IPS DF 6.9 (cell line): ENCODE data around the gene MATK.

Experiments
- DNase-seq: peaks from one replicate; pipeline ENCODE4 v3.0.0-alpha.2; 2013; ENCODE audit warnings: low read depth, low spot score
- H3K27ac ChIP-seq: one replicate; pipeline ENCODE4 v1.5.1; 2013; ENCODE audit warnings: low read length, control low read depth
- H3K27me3 ChIP-seq: 2 replicates; pipeline ENCODE4 v1.6.1; 2013; ENCODE audit warnings: mild to moderate bottlenecking, low read length; ENCODE audit not compliant: control insufficient read depth, insufficient read depth
- H3K36me3 ChIP-seq: 2 replicates; pipeline ENCODE4 v1.6.1; 2013; ENCODE audit warnings: low read length; ENCODE audit not compliant: control insufficient read depth, insufficient read depth
- H3K4me1 ChIP-seq: 2 replicates; pipeline ENCODE4 v1.6.1; 2013; ENCODE audit warnings: low read length; ENCODE audit not compliant: control insufficient read depth, insufficient read depth
- H3K4me3 ChIP-seq: 2 replicates; pipeline ENCODE4 v1.5.1; 2013; ENCODE audit warnings: mild to moderate bottlenecking, low read length
- H3K9me3 ChIP-seq: 2 replicates; pipeline ENCODE4 v1.6.1; 2013; ENCODE audit warnings: low read length, inconsistent platforms; ENCODE audit not compliant: control insufficient read depth, insufficient read depth
- WGBS: extraction: QIAGEN DNeasy Blood & Tissue Kit; methylation state at CpG from one replicate; pipeline ENCODE4 v1.1.7; 2013; ENCODE audit warnings: mixed read lengths, missing lambda C conversion rate; ENCODE audit not compliant: insufficient read length, insufficient coverage; 5-methylcytosine and 5-hydroxymethylcytosine counted together

Gene MATK, protein sequence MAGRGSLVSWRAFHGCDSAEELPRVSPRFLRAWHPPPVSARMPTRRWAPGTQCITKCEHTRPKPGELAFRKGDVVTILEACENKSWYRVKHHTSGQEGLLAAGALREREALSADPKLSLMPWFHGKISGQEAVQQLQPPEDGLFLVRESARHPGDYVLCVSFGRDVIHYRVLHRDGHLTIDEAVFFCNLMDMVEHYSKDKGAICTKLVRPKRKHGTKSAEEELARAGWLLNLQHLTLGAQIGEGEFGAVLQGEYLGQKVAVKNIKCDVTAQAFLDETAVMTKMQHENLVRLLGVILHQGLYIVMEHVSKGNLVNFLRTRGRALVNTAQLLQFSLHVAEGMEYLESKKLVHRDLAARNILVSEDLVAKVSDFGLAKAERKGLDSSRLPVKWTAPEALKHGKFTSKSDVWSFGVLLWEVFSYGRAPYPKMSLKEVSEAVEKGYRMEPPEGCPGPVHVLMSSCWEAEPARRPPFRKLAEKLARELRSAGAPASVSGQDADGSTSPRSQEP

DNA sequence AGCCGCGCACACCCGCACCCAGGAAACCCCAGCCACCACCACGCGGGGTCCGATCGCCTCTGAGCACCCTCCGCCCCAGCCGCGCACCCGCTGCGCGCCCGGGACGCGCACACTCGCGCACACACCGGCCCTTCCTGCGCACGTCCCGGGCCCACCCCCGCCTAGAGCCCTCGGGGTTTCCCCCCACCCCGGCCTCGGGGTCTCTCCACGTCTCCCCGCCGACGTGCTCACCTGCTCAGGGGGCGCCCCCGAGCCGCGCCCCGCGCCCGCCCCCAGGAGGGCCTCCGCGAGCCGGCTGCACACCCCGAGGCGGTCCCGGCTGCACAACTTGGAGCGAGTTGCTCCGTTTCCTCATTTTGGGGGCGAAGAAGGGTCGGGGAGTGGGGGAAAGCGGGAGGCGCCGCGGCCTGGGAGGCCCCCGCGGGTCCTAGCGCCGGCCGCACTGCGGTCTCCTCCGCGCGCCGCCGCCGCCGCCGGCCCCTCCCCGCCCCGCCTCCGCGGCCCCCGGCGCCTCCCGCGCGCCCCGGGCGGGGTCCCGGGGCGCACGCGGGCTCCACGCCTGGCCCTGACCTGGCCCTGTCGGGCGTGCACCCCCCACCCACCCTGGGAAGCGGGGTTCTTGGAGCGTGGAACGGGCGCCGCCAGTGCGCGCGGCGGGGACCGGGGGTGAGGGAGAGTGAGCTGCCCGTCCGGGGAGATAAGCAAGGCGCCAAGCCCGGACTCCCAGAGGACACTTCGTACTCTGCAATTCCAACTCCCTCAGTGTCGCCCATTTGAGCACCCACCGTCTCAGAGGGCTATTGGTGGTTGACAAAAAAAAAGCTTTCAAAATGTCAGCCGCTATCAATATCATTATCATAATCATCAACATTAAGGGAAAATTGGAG lies at the start of gene MATK:
Gene MATK, minus strand, starts transcription at position 444 of the 887 bp plus-strand sequence. CDS start 1,246 bp downstream, outside the sequence.
- WGBS = no CpG with 5 or more reads among the region's 101 CpGs
- DNase-seq = no peak
- Histone ChIP-seq H3K9me3 (no peaks in the 10 kb centered on the region), H3K27ac (no peak within 1 kb of the TSS), H3K4me3 (peak within 1 kb of the TSS; percentile 86), H3K36me3 (peaks cover 2% of the 10 kb centered on the region), H3K4me1 (peaks cover 7% of the 10 kb centered on the region), H3K27me3 (peaks cover 3% of the 10 kb centered on the region; the same call in 1 of the 2 replicates)

DNA sequence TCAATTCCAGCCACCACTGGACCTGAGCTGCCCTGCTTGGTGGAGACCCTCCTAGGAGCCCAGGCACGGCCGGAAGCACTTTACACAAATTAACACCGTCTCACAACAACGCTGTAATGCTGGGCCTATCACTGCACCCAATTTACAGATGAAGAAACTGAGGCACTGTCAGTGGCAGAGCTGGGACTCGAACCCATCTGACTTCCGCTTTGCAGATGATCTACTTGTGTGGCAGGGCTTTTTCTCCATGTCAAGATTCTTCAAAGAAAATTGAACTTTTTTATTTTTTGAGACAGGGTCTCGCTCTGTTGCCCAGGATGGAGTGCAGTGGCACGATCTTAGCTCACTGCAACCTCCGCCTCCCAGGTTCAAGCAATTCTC lies 48.9 kb upstream of the MATK start:
- Histone ChIP-seq H3K9me3 (no peaks in the 10 kb centered on the region), H3K4me3 (no peak overlapping the region), H3K27ac (no peak overlapping the region), H3K4me1 (no peaks in the 10 kb centered on the region), H3K36me3 (no peaks in the 10 kb centered on the region), H3K27me3 (no peaks in the 10 kb centered on the region)
- no CpG with 5 or more reads among the region's 9 CpGs for WGBS
- DNase-seq = no peak

DNA sequence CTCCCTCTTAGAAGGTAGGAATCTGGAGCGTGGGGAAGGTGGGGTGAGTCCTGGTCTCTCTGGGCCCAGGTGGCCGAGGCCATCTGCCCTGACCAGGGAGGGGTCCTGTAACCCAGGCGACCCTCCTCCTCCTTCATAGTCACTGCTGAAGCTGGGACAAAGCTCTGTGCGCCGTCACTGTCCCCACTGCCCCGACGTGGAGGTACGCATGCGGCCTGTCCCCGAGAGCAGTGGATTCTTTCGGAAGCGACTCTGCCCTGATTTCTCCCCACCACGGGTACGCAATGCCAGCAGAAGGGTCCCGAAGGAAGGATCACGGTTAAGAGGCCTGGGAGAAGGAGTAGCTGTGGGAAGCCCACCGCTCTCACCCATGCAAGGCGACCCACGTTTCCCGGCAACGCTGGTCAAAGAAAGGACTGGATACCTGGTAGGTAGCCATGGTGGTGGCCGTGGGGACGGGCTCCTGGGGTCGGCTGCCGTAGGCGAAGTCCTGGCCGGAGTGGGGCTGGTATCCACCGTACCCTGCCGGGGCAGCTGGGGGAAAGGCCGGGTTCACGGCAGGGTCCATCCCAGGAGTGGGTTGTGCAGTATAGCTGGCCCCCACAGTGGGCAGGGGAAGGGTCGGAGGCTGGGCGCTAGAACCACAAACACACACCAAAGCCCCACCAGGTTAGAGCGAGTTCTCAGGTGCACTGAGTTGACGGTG lies 48.3 kb upstream of the MATK start:
- Histone ChIP-seq H3K27me3 (no peaks in the 10 kb centered on the region), H3K9me3 (no peaks in the 10 kb centered on the region), H3K4me3 (no peak overlapping the region), H3K4me1 (no peaks in the 10 kb centered on the region), H3K27ac (no peak overlapping the region), H3K36me3 (no peaks in the 10 kb centered on the region)
- DNase-seq = no peak
- WGBS = no CpG with 5 or more reads among the region's 35 CpGs

DNA sequence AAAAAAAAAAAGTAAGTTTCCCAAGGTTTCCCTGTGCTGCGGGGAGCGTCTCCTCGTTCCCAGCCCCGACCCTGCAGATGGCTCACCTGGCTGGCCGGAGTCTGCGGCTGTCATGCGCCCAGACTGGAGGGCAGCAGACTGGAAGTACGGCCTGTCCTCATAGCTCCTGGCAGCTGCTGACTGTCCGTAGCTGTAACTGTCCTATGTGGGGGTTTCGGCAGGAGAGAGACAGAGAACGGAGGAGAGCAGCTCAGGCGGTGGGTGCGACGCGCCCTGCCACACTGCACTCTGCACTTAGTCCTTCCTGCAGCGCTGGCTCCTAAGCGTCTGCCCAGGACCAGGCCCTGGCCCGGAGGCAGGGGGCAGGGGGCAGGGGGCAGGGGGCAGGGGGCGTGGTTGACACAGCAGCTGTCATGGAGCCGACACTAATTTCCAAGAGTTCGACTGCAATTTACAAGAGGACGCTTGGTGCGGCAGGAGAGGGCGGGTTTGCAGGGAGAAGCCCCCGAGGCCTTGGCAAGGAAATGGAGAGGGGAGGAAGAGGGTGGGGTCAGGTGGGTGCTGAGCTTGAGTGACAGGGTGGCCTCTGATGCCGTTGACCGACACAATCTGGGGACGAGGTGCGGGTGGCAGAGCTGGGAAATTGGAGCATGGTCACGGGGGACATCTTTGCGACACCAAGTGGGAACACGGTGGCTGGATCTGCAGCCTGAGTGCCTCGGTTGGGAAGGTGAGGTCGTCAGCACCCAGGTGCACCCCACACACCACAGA lies 47.6 kb upstream of the MATK start:
- WGBS = no CpG with 5 or more reads among the region's 34 CpGs

DNA sequence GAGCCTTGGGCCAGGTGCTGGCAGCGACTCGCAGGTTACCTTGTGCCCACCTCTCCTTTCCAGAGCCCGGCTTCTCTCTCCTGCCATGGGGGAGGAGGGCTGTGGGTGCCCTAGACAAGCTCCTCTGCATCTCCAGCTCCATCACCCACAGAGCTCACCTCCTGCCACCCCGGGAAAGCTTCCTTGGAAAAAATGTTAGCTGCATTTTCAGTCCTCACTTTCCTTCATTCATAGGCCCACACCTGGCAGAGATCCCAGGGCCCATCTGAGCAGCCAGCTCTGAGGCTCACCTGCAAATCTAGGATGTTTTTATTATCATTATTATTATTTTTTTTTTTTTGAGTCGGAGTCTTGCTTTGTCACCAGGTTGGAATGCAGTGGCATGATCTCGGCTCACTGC lies 45.8 kb upstream of the MATK start:
- WGBS = no CpG with 5 or more reads among the region's 6 CpGs
- no peaks in the 10 kb centered on the region for H3K9me3 ChIP-seq
- H3K4me1 ChIP-seq = no peaks in the 10 kb centered on the region; the same call in 1 of the 2 replicates
- no peak for DNase-seq
- H3K27ac ChIP-seq = no peak overlapping the region
- no peaks in the 10 kb centered on the region for H3K27me3 ChIP-seq
- H3K4me3 ChIP-seq = no peak overlapping the region
- H3K36me3 ChIP-seq = no peaks in the 10 kb centered on the region

More for the DNA sequence above, 47.6 kb upstream of the MATK start:
- H3K36me3 ChIP-seq = no peaks in the 10 kb centered on the region
- H3K27me3 ChIP-seq = no peaks in the 10 kb centered on the region
- no peaks in the 10 kb centered on the region for H3K4me1 ChIP-seq
- H3K9me3 ChIP-seq = no peaks in the 10 kb centered on the region
- DNase-seq = no peak
- H3K4me3 ChIP-seq = no peak overlapping the region
- H3K27ac ChIP-seq = no peak overlapping the region

DNA sequence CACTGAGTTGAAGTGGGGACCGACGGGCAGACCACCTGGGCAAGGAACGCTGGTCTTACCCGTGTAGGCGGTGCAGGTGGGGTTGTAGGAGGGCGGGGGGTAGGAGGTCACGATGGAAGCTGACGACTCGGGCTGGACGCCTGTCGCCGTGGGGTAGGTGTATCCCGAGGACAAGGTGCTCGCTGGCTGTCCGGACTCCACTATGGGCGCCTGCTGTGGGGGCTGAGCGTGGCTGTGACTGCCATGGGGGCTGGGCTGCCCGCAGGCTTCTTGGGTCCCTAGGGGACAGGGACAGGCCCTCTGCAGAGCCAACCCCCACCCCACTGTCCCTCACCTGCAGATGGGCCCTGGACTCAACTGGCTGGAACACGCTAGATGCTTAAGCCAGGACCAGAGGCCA lies 45.4 kb upstream of the MATK start:
- WGBS = no CpG with 5 or more reads among the region's 19 CpGs
- no peak overlapping the region for H3K4me3 ChIP-seq
- H3K36me3 ChIP-seq = no peaks in the 10 kb centered on the region
- no peaks in the 10 kb centered on the region for H3K27me3 ChIP-seq
- no peak for DNase-seq
- no peak overlapping the region for H3K27ac ChIP-seq
- no peaks in the 10 kb centered on the region for H3K9me3 ChIP-seq
- no peaks in the 10 kb centered on the region; the same call in 1 of the 2 replicates for H3K4me1 ChIP-seq

DNA sequence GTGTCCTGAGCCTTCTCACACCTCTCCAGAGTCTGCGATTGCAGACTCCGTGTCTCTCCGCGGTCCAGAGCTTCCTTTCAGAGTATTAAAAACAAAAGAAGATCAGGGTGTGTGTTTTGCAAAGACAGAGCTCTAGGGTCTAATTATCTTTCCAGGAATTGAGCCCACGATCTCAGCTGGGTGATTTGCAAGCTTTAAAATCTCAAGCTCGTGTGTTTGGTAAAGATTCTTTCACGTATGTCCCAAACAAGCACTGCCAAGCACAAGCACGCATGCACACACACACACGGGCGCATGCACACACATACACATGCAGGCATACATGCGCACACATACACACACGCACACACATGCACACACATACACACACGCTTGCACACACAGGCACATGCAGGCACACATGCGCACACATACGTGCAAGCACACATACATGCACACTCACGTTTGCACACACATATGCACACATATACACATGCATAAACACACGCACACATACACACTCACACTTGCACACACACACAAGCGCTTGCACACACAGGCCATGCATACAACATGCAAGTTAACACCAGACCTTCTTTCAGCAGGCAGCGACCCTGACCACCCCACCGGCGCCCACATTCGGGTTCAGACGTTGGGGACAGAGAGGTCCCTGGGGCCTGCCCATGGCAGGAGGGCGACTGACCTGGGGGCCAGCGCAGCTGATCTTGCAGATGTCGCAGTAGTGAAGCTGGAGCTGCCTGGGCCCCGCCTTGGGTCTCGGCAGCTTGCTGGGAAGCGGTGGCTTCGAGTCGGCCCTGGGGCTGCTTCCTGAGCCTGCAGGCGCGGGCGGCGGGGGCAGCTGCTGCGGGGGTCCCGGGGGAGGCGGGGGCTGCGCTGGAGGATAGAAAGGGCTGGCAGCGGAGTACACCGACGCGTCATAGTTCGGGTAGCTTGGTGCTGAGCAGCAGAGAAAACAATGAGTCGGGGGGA lies 44.7 kb upstream of the MATK start:
- no peak for DNase-seq
- Histone ChIP-seq H3K36me3 (no peaks in the 10 kb centered on the region), H3K4me1 (no peaks in the 10 kb centered on the region; the same call in 1 of the 2 replicates), H3K27ac (no peak overlapping the region), H3K27me3 (no peaks in the 10 kb centered on the region), H3K4me3 (no peak overlapping the region), H3K9me3 (no peaks in the 10 kb centered on the region)
- WGBS = no CpG with 5 or more reads among the region's 45 CpGs

DNA sequence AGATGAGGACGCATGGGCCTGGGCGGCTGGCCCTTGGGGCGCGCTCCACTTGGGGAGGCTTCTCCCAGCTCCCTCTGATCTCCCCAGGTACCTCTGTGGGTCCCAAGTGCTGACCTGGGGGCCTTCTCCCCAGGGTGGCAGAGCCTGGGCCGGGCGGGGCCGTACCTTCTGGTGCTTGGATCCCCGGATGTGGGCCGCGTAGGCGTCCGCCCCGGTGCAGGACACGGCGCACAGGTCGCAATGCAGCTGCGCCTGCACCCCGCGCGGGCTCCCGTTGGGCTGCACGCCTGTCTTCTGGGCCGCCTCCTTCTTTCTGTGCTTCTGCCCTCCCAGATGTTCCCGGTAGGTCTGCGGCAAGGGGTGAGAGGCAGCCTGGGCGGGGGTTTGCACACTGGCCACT lies 41.1 kb upstream of the MATK start:
- H3K4me3 ChIP-seq = no peak overlapping the region
- DNase-seq = no peak
- no peaks in the 10 kb centered on the region for H3K36me3 ChIP-seq
- no CpG with 5 or more reads among the region's 26 CpGs for WGBS
- H3K27ac ChIP-seq = no peak overlapping the region
- H3K27me3 ChIP-seq = no peaks in the 10 kb centered on the region
- H3K9me3 ChIP-seq = no peaks in the 10 kb centered on the region
- H3K4me1 ChIP-seq = no peaks in the 10 kb centered on the region; the same call in 1 of the 2 replicates

DNA sequence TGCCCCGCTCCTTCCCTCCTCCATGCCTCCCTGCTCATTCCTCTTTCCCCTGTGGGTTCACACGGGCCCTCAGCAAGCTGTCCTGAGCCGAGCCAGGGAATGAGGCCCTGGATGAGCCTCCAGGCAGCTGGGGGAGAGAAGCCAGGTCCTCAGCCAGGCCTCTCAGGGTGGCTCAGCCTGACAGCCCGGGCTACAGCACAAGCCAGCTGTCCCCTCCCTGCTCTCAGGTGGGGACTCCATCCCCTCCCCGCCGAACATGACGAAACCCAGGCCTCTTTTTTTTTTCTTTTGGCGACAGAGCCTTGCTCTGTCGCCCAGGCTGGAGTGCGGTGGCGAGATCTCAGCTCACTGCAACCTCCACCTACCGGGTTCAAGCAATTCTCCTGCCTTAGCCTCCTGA lies 40.0 kb upstream of the MATK start:
- no CpG with 5 or more reads among the region's 12 CpGs for WGBS
- no peaks in the 10 kb centered on the region for H3K27me3 ChIP-seq
- H3K27ac ChIP-seq = no peak overlapping the region
- H3K4me3 ChIP-seq = no peak overlapping the region
- no peaks in the 10 kb centered on the region for H3K36me3 ChIP-seq
- no peak for DNase-seq
- no peaks in the 10 kb centered on the region; the same call in 1 of the 2 replicates for H3K4me1 ChIP-seq
- no peaks in the 10 kb centered on the region for H3K9me3 ChIP-seq
